Mesenchymal stem cell (in vitro differentiated cells and primary cell): ENCODE results near the gene NTHL1.

Source experiments
- DNase-seq: peaks from one replicate; pipeline ENCODE4 v3.0.0-alpha.2; 2013
- H2AFZ ChIP-seq: one replicate; pipeline ENCODE4 v1.6.1; 2013; ENCODE audit warnings: low read depth, mild to moderate bottlenecking, control low read depth, inconsistent platforms, low read length, moderate library complexity
- H2AK5ac ChIP-seq: 2 replicates; pipeline ENCODE4 v1.6.1; 2013; ENCODE audit warnings: low read length, moderate library complexity, mild to moderate bottlenecking, inconsistent platforms; ENCODE audit not compliant: severe bottlenecking
- H2BK120ac ChIP-seq: one replicate; pipeline ENCODE4 v1.6.1; 2013; ENCODE audit warnings: low read depth, mild to moderate bottlenecking, inconsistent platforms, low read length, moderate library complexity
- H2BK12ac ChIP-seq, 2 experiments: one replicate each; pipeline ENCODE4 v1.6.1; 2013; ENCODE audit warnings: inconsistent platforms in 2 of 2, low read length in 2 of 2, mild to moderate bottlenecking in 2 of 2, moderate library complexity in 2 of 2, control low read depth in 1 of 2
- H2BK15ac ChIP-seq: one replicate; pipeline ENCODE4 v1.6.1; 2013; ENCODE audit warnings: mild to moderate bottlenecking, low read depth, inconsistent platforms; ENCODE audit not compliant: poor library complexity, severe bottlenecking
- H2BK5ac ChIP-seq: 2 replicates; pipeline ENCODE4 v1.6.1; 2013; ENCODE audit warnings: low read depth, mild to moderate bottlenecking, low read length, control low read depth, inconsistent platforms; ENCODE audit not compliant: poor library complexity, severe bottlenecking
- H3K14ac ChIP-seq, 2 experiments: one replicate each; pipeline ENCODE4 v1.6.1; 2013; ENCODE audit warnings: inconsistent platforms in 2 of 2, low read length in 2 of 2, control low read depth in 1 of 2, mild to moderate bottlenecking in 1 of 2, moderate library complexity in 1 of 2
- H3K18ac ChIP-seq, 2 experiments: one replicate each; pipeline ENCODE4 v1.6.1; 2013; ENCODE audit warnings: inconsistent platforms in 2 of 2, low read length in 2 of 2, control low read depth in 1 of 2, low read depth in 1 of 2, mild to moderate bottlenecking in 1 of 2
- H3K23ac ChIP-seq, 2 experiments: one replicate each; pipeline ENCODE4 v1.6.1; 2013; ENCODE audit warnings: inconsistent platforms in 2 of 2, low read length in 2 of 2, mild to moderate bottlenecking in 2 of 2, moderate library complexity in 2 of 2, control low read depth in 1 of 2
- H3K27ac ChIP-seq: 2 replicates; pipeline ENCODE4 v1.5.1; 2013; ENCODE audit warnings: mild to moderate bottlenecking, moderate library complexity, low read length, control low read depth, inconsistent platforms; ENCODE audit not compliant: poor library complexity, severe bottlenecking
- H3K27me3 ChIP-seq, 2 experiments: 2 replicates each; pipeline versions ENCODE4 v1.6.1 to v1.7.0; 2013; ENCODE audit warnings: low read length in 2 of 2, mild to moderate bottlenecking in 2 of 2, moderate library complexity in 2 of 2, control low read depth in 1 of 2, inconsistent platforms in 1 of 2; ENCODE audit not compliant: control insufficient read depth in 1 of 2, insufficient read depth in 1 of 2
- H3K36me3 ChIP-seq, 2 experiments: 2 replicates each; pipeline versions ENCODE4 v1.6.1 to v1.7.0; 2013; ENCODE audit warnings: low read length in 2 of 2, control low read depth in 1 of 2, inconsistent platforms in 1 of 2, low read depth in 1 of 2, mild to moderate bottlenecking in 1 of 2; ENCODE audit not compliant: insufficient read depth in 2 of 2, control insufficient read depth in 1 of 2
- H3K4ac ChIP-seq, 2 experiments: one replicate each; pipeline ENCODE4 v1.6.1; 2013; ENCODE audit warnings: inconsistent platforms in 2 of 2, low read length in 2 of 2, mild to moderate bottlenecking in 2 of 2, moderate library complexity in 2 of 2, control low read depth in 1 of 2, low read depth in 1 of 2
- H3K4me1 ChIP-seq: 2 replicates; pipeline ENCODE4 v1.6.1; 2013; ENCODE audit warnings: low read depth, low read length, control low read depth; ENCODE audit not compliant: control insufficient read depth, insufficient read depth
- H3K4me2 ChIP-seq: 2 replicates; pipeline ENCODE4 v1.6.1; 2013; ENCODE audit warnings: low read length, mild to moderate bottlenecking, inconsistent platforms; ENCODE audit not compliant: poor library complexity, severe bottlenecking
- H3K4me3 ChIP-seq, 2 experiments: 2 replicates each; pipeline versions ENCODE4 v1.5.1 to v1.7.0; 2013; ENCODE audit warnings: low read length in 2 of 2, mild to moderate bottlenecking in 2 of 2, control low read depth in 1 of 2, low read depth in 1 of 2; ENCODE audit not compliant: insufficient read depth in 1 of 2
- H3K79me1 ChIP-seq: replicated peaks from 2 replicates; pipeline ENCODE4 v1.6.1; 2013; ENCODE audit warnings: mild to moderate bottlenecking, control low read depth, low read length, inconsistent platforms; ENCODE audit not compliant: poor library complexity, severe bottlenecking
- H3K9ac ChIP-seq: 2 replicates; pipeline ENCODE4 v1.7.0; 2013; ENCODE audit warnings: mild to moderate bottlenecking, low read length, moderate library complexity
- H3K9me3 ChIP-seq: 2 replicates; pipeline ENCODE4 v1.7.0; 2013; ENCODE audit warnings: mild to moderate bottlenecking, low read length; ENCODE audit not compliant: control insufficient read depth
- H4K8ac ChIP-seq: one replicate; pipeline ENCODE4 v1.6.1; 2013; ENCODE audit warnings: inconsistent platforms, mild to moderate bottlenecking, low read length, moderate library complexity
- H4K91ac ChIP-seq: one replicate; pipeline ENCODE4 v1.6.1; 2013; ENCODE audit warnings: mild to moderate bottlenecking, low read length, inconsistent platforms
- WGBS: methylation state at CpG from one replicate; pipeline ENCODE4 v1.1.7; 2013; ENCODE audit warnings: mixed read lengths; 5-methylcytosine and 5-hydroxymethylcytosine counted together

The NTHL1 gene

DNA sequence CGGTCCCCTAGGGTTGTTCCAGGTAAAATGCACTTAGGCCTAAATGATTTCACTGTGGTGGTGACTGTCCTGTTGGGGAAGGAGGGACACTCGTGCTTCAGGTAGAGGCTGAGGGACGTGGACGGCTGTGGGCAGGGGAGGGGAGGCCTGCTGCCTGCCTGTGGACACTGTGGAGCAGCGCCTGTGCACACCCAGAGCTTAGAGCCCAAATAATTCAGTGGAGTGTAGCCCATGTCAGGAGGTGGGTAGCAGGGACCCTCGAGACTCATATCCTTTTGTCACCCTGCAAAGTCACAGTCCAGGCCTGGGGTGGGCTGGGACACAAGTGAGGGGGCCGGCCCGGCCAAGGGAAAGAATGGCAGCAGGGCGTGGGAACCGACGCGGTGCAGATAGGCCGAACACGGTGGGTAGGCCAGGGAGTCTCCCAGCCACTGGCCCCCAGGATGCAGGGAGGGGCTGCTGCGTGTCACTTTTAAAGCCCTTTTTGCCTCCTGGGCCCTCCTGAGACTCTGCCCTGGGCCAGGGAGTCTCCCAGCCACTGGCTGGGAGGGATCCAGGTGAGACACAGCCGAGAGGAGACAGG lies 21.7 kb downstream of the NTHL1 start:
- Histone ChIP-seq H3K79me1 (peaks cover 4% of the 10 kb centered on the region), H3K27me3 (peaks cover under 1 to 21% of the 10 kb centered on the region in 2 experiments), H2AK5ac (peak overlapping the region; percentile 58), H4K8ac (peak overlapping the region; percentile 29), H4K91ac (peak overlapping the region; percentile 63), H3K9me3 (no peaks in the 10 kb centered on the region), H3K14ac (no peak overlapping the region), H3K4me2 (peak overlapping the region; percentile 41), H3K18ac (peak overlapping the region; percentile 16 to 79), H3K23ac (peak overlapping the region in 1 of 2 experiments; percentile 47), H2BK120ac (peak overlapping the region; percentile 61), H3K4me3 (peak overlapping the region in 1 of 2 experiments; percentile 47), H2BK5ac (no peak overlapping the region), H3K4ac (peak overlapping the region; percentile 2 to 66), H2AFZ (no peak overlapping the region), H2BK12ac (peak overlapping the region; percentile 38 to 84), H2BK15ac (peak overlapping the region; percentile 60), H3K27ac (no peak overlapping the region), H3K4me1 (peaks cover 59% of the 10 kb centered on the region), H3K36me3 (peaks cover 0 to 21% of the 10 kb centered on the region in 2 experiments), H3K9ac (peak overlapping the region; percentile 38)
- 90% methylated on average over 16 of the region's 16 CpGs for WGBS
- no peak for DNase-seq

DNA sequence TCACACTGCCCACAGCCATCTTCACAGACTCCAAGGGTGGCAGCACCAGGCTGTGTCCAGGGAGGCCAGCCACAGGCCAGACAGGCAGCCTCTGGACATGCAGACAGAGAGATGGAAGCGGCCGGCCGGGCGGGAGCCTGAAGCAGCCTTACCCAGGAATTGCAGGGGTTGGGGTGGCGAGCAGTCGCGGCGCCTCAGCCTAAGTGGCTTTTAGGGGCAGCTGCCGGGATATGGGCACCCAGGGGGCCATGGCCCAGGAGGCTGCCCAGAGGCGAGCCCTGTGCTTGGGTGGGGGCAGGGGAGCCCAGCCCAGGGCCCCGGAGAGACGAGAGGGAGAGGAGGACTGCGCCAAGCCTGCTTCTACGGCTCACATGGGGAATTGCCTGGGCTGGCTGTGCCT lies 22.4 kb downstream of the NTHL1 start:
- no peak overlapping the region for H3K18ac ChIP-seq
- no peak overlapping the region for H3K4me2 ChIP-seq
- peaks cover 8 to 29% of the 10 kb centered on the region in 2 experiments for H3K27me3 ChIP-seq
- no peak overlapping the region for H3K27ac ChIP-seq
- H4K91ac ChIP-seq = no peak overlapping the region
- no peak overlapping the region for H2BK15ac ChIP-seq
- H3K23ac ChIP-seq = peak overlapping the region in 1 of 2 experiments; percentile 17
- H4K8ac ChIP-seq = no peak overlapping the region
- H2BK5ac ChIP-seq = no peak overlapping the region
- no peak overlapping the region for H2AK5ac ChIP-seq
- H3K9me3 ChIP-seq = no peaks in the 10 kb centered on the region
- H3K4ac ChIP-seq = no peak overlapping the region
- DNase-seq = no peak
- no peak overlapping the region for H3K9ac ChIP-seq
- H3K79me1 ChIP-seq = peaks cover 3% of the 10 kb centered on the region
- no peak overlapping the region for H2BK120ac ChIP-seq
- peak overlapping the region in 1 of 2 experiments; percentile 84 for H2BK12ac ChIP-seq
- H3K14ac ChIP-seq = peak overlapping the region in 1 of 2 experiments; percentile 14
- 97% methylated on average over 14 of the region's 14 CpGs for WGBS
- H3K36me3 ChIP-seq = peaks cover 0 to 16% of the 10 kb centered on the region in 2 experiments
- H2AFZ ChIP-seq = no peak overlapping the region
- no peak overlapping the region for H3K4me3 ChIP-seq
- H3K4me1 ChIP-seq = peaks cover 59% of the 10 kb centered on the region

DNA sequence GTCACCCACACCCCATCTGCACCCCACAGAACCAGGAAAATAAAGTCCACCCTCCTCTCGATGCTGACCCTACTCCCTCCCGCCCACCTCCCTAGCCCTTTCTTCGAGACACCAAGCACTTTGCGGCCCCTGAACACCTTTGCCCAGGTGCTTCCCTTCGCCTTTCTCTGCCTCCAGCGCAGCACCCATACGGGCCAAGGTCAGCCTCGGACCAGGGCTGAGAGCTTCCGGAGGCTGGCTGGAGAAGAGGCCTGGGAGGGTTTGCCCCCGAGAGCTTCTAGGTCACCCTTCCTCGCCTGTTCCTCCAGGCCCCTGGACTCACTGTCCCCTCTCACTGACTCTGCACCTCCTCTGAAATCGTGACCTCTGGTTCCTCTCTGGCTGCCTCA lies 23.6 kb downstream of the NTHL1 start:
- WGBS = 91% methylated on average over 12 of the region's 12 CpGs
- H3K4me3 ChIP-seq = peak overlapping the region in 1 of 2 experiments; percentile 4
- no peak overlapping the region for H2AFZ ChIP-seq
- peak overlapping the region; percentile 89 for H4K8ac ChIP-seq
- H2BK15ac ChIP-seq = peak overlapping the region; percentile 94
- H2BK12ac ChIP-seq = peak overlapping the region; percentile 85 to 90
- no peaks in the 10 kb centered on the region for H3K79me1 ChIP-seq
- no peak overlapping the region for H3K23ac ChIP-seq
- H4K91ac ChIP-seq = peak overlapping the region; percentile 96
- no peak overlapping the region for H3K9ac ChIP-seq
- peak overlapping the region; percentile 92 for H2AK5ac ChIP-seq
- peak overlapping the region; percentile 60 to 93 for H3K18ac ChIP-seq
- H3K14ac ChIP-seq = no peak overlapping the region
- H3K4me1 ChIP-seq = peaks cover 60% of the 10 kb centered on the region
- H3K9me3 ChIP-seq = no peaks in the 10 kb centered on the region
- no peak overlapping the region for H3K4me2 ChIP-seq
- H2BK120ac ChIP-seq = peak overlapping the region; percentile 81
- peaks cover 16 to 40% of the 10 kb centered on the region in 2 experiments for H3K27me3 ChIP-seq
- no peak overlapping the region for H2BK5ac ChIP-seq
- DNase-seq = no peak
- peaks cover 0 to 4% of the 10 kb centered on the region in 2 experiments for H3K36me3 ChIP-seq
- no peak overlapping the region for H3K27ac ChIP-seq
- peak overlapping the region; percentile 62 to 90 for H3K4ac ChIP-seq

DNA sequence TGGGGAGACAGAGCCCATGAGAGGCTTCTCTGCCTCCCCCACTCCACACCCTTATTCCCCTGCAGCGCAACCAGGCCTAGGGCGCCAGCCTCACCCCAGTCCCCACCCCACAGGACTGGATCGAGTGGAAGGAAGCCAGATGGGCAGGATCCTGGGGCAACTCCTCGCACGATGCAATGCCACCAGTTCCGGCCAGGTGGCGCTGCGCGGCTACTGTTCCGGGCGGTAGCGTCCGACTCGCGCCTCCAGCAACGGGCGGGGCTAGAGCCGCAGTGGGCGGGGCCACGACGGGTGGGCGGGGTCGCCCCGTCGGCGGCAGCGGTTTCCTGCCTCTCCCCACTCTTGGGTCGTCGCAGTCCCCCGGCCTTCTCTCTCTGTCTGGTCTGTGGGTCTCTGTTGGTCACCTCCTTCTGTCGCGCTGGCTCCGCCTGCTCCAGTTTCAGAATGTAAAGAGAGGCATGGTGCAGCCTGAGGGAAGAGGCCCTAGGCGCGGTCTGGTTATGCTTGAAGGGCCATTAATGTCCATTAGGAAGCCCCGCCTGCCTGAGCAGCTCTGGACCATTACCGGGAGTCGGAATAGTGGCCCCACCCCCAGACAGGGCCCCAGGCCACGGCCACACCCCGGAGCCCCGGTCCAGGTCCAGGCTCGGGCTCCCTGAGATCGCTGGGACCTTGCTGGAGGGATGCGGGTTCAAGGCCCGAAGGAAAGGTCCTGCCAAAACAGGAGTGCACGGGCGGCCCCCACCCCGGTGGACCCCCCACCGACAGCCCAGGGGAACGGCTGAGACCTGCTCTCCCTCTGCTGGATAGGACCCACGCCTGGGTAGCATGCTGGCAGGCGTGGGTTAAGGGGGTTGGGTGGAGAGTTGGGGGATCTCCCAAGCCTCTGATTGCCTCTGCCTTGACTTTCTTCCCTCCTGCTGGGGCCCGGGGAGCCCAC lies 24.3 kb downstream of the NTHL1 start:
- Histone ChIP-seq H2BK12ac (peak overlapping the region; percentile 79 to 85), H3K4me2 (peak overlapping the region; percentile 85), H3K27ac (peak overlapping the region; percentile 68), H3K23ac (no peak overlapping the region), H3K18ac (peak overlapping the region; percentile 93 to 94), H2BK5ac (peak overlapping the region; percentile 46), H4K91ac (peak overlapping the region; percentile 96), H2AFZ (peak overlapping the region; percentile 76), H3K9ac (peak overlapping the region; percentile 52), H3K79me1 (no peaks in the 10 kb centered on the region), H2AK5ac (peak overlapping the region; percentile 92), H3K4me1 (peaks cover 53% of the 10 kb centered on the region), H3K27me3 (peaks cover 19 to 43% of the 10 kb centered on the region in 2 experiments), H3K36me3 (no peaks in the 10 kb centered on the region), H3K14ac (peak overlapping the region in 1 of 2 experiments; percentile 75), H3K4me3 (peak overlapping the region; percentile 21 to 73), H3K9me3 (no peaks in the 10 kb centered on the region), H3K4ac (peak overlapping the region; percentile 80 to 90), H2BK120ac (peak overlapping the region; percentile 81), H2BK15ac (peak overlapping the region; percentile 94), H4K8ac (peak overlapping the region; percentile 91)
- peak; percentile 90 for DNase-seq
- 8% methylated on average over 48 of the region's 53 CpGs for WGBS
